H1 (cell line): ENCODE measurements around the gene SCYL3. TPM values are rescaled to one million over a fixed set of nuclear protein-coding genes. Genes with fewer than 3 reads are reported as not detected.

Source experiments
- CTCF ChIA-PET: fragments of 300-600 bp; sonication (Branson Sonifier 250); formaldehyde crosslinking; loops from one replicate; lab custom pipeline; 2021; ENCODE audit not compliant: partially characterized antibody; lab: Charles Lee
- POLR2A ChIA-PET: fragments of 300-600 bp; sonication (Branson Sonifier 250); formaldehyde crosslinking; loops from one replicate; lab custom pipeline; 2021; ENCODE audit warnings: inconsistent platforms; ENCODE audit not compliant: partially characterized antibody; lab: Charles Lee
- DNase-seq, 2 experiments: peaks; one replicate each; pipeline versions ENCODE4 v3.0.0 to v3.0.0-alpha.2; 2010 to 2022; ENCODE audit warnings: low spot score in 2 of 2, low read depth in 1 of 2, mixed read lengths in 1 of 2
- FAIRE-seq: peaks from 2 replicates; lab custom pipeline; 2011; peaks lifted over from hg19 to GRCh38; lab: Jason Lieb, UNC
- H2AFZ ChIP-seq: 2 replicates; pipeline ENCODE4 v1.8.1; 2012; ENCODE audit warnings: low read length, inconsistent platforms
- H2AK5ac ChIP-seq: 2 replicates; pipeline ENCODE4 v1.6.1; 2013; ENCODE audit warnings: low read depth, low read length
- H2BK120ac ChIP-seq: replicated peaks from 2 replicates; pipeline ENCODE3; 2013; ENCODE audit warnings: low read depth, low read length, inconsistent platforms
- H2BK12ac ChIP-seq: 2 replicates; pipeline ENCODE4 v1.6.1; 2013; ENCODE audit warnings: low read depth, low read length
- H2BK15ac ChIP-seq: 2 replicates; pipeline ENCODE4 v1.6.1; 2013; ENCODE audit warnings: low read length
- H2BK20ac ChIP-seq: 2 replicates; pipeline ENCODE4 v1.6.1; 2013; ENCODE audit warnings: low read length
- H2BK5ac ChIP-seq: 2 replicates; pipeline ENCODE4 v1.6.1; 2013; ENCODE audit warnings: low read depth, low read length
- H3K14ac ChIP-seq: 2 replicates; pipeline ENCODE4 v1.6.1; 2013; ENCODE audit warnings: inconsistent platforms; ENCODE audit not compliant: insufficient read length
- H3K18ac ChIP-seq: 2 replicates; pipeline ENCODE4 v1.6.1; 2013; ENCODE audit warnings: low read length; ENCODE audit errors: extremely low read depth
- H3K23ac ChIP-seq: 2 replicates; pipeline ENCODE4 v1.6.1; 2013; ENCODE audit warnings: inconsistent platforms; ENCODE audit not compliant: insufficient read length
- H3K23me2 ChIP-seq: 2 replicates; pipeline ENCODE4 v1.6.1; 2013; ENCODE audit warnings: low read depth, low read length
- H3K27ac ChIP-seq: 2 replicates; pipeline ENCODE4 v1.6.1; 2011; ENCODE audit warnings: low read depth, low read length, inconsistent platforms
- H3K27me3 ChIP-seq, 4 experiments: replicated peaks in 1 of 4; 1 replicate in 1 of 4; 2 replicates in 3 of 4; pipeline versions ENCODE4 v1.6.1 to v1.8.1; 2011 to 2013; ENCODE audit warnings: low read length in 3 of 4, mild to moderate bottlenecking in 3 of 4, inconsistent platforms in 2 of 4, mixed read lengths in 2 of 4, moderate library complexity in 1 of 4; ENCODE audit not compliant: control insufficient read depth in 3 of 4, insufficient read depth in 3 of 4; ENCODE audit errors: extremely low read depth in 1 of 4
- H3K36me3 ChIP-seq, 4 experiments: 2 replicates each; pipeline versions ENCODE4 v1.6.1 to v1.8.1; 2011 to 2013; ENCODE audit warnings: mild to moderate bottlenecking in 4 of 4, low read length in 3 of 4, moderate library complexity in 2 of 4, control low read depth in 1 of 4, inconsistent platforms in 1 of 4; ENCODE audit not compliant: insufficient read depth in 4 of 4, control insufficient read depth in 2 of 4
- H3K4ac ChIP-seq: replicated peaks from 2 replicates; pipeline ENCODE3; 2013; ENCODE audit warnings: low read length, low read depth, mixed read lengths, inconsistent platforms; ENCODE audit not compliant: insufficient read length
- H3K4me1 ChIP-seq, 4 experiments: replicated peaks in 1 of 4; 1 replicate in 1 of 4; 2 replicates in 3 of 4; pipeline versions ENCODE4 v1.6.1 to v1.8.1; 2011 to 2013; ENCODE audit warnings: low read length in 3 of 4, inconsistent platforms in 2 of 4, mixed read lengths in 1 of 4; ENCODE audit not compliant: insufficient read depth in 4 of 4, control insufficient read depth in 3 of 4
- H3K4me2 ChIP-seq, 2 experiments: 2 replicates each; pipeline versions ENCODE4 v1.6.1 to v1.8.1; 2011 to 2013; ENCODE audit warnings: low read depth in 2 of 2, low read length in 2 of 2, control low read depth in 1 of 2, inconsistent platforms in 1 of 2, mild to moderate bottlenecking in 1 of 2; ENCODE audit not compliant: insufficient read depth in 1 of 2
- H3K4me3 ChIP-seq, 4 experiments: fragments of 200-600, 300-600 bp in 1 of 4; sonication (generic), shearing (Covaris generic), sonication (Bioruptor Twin) in 1 of 4; 2 replicates each; pipeline versions ENCODE4 v1.5.1 to v1.8.1; 2011 to 2016; ENCODE audit warnings: low read length in 4 of 4, low read depth in 3 of 4, control low read depth in 2 of 4, inconsistent platforms in 2 of 4, mild to moderate bottlenecking in 2 of 4, mixed read lengths in 1 of 4, moderate library complexity in 1 of 4; ENCODE audit not compliant: insufficient read depth in 2 of 4; ENCODE audit errors: extremely low read depth in 1 of 4
- H3K56ac ChIP-seq: replicated peaks from 2 replicates; pipeline ENCODE3; 2013; ENCODE audit warnings: low read depth, mild to moderate bottlenecking, mixed read lengths, low read length, inconsistent platforms; ENCODE audit not compliant: insufficient read length
- H3K79me1 ChIP-seq: 2 replicates; pipeline ENCODE4 v1.6.1; 2013; ENCODE audit warnings: low read depth, low read length, control low read depth
- H3K79me2 ChIP-seq, 2 experiments: 2 replicates each; pipeline versions ENCODE4 v1.6.1 to v1.8.1; 2012 to 2013; ENCODE audit warnings: low read length in 2 of 2, mild to moderate bottlenecking in 2 of 2, inconsistent platforms in 1 of 2; ENCODE audit not compliant: insufficient read depth in 2 of 2, control insufficient read depth in 1 of 2
- H3K9ac ChIP-seq, 4 experiments: replicated peaks in 1 of 4; 1 replicate in 1 of 4; 2 replicates in 3 of 4; pipeline versions ENCODE4 v1.6.1 to v1.8.1; 2011 to 2013; ENCODE audit warnings: low read depth in 3 of 4, low read length in 3 of 4, control low read depth in 2 of 4, mild to moderate bottlenecking in 2 of 4, moderate library complexity in 2 of 4, inconsistent platforms in 1 of 4; ENCODE audit errors: extremely low read depth in 1 of 4
- H3K9me3 ChIP-seq, 2 experiments: 2 replicates each; pipeline versions ENCODE4 v1.6.1 to v1.8.1; 2012 to 2013; ENCODE audit warnings: mild to moderate bottlenecking in 2 of 2, moderate library complexity in 2 of 2, control low read depth in 1 of 2, inconsistent platforms in 1 of 2, low read depth in 1 of 2, low read length in 1 of 2, mixed read lengths in 1 of 2; ENCODE audit not compliant: insufficient read depth in 2 of 2
- H4K20me1 ChIP-seq, 2 experiments: replicated peaks in 1 of 2; 2 replicates each; pipeline versions ENCODE3 to v1.8.1; 2011 to 2013; ENCODE audit warnings: inconsistent platforms in 2 of 2, low read length in 2 of 2, mild to moderate bottlenecking in 1 of 2; ENCODE audit not compliant: insufficient read depth in 2 of 2, control insufficient read depth in 1 of 2
- H4K5ac ChIP-seq: 2 replicates; pipeline ENCODE4 v1.6.1; 2013; ENCODE audit warnings: low read length, low read depth, mixed read lengths, inconsistent platforms; ENCODE audit not compliant: insufficient read length
- H4K8ac ChIP-seq: 2 replicates; pipeline ENCODE4 v1.8.0; 2013; ENCODE audit warnings: mild to moderate bottlenecking, moderate library complexity, low read length, inconsistent platforms; ENCODE audit not compliant: insufficient read depth; ENCODE audit errors: extremely low read depth
- H4K91ac ChIP-seq: replicated peaks from 2 replicates; pipeline ENCODE3; 2013; ENCODE audit warnings: low read length, mixed read lengths, inconsistent platforms; ENCODE audit not compliant: insufficient read length
- EGR1 ChIP-seq: IDR thresholded peaks from 2 replicates; pipeline ENCODE4 v1.6.1; 2011; ENCODE audit warnings: low read depth, low read length, borderline replicate concordance
- WGBS, 2 experiments: shearing (Covaris generic) in 1 of 2; methylation state at CpG; one replicate each; pipeline versions ENCODE4 v1.1.6 to v1.1.7; 2013 to 2015; ENCODE audit warnings: low lambda C conversion rate in 2 of 2, mixed read lengths in 2 of 2, inconsistent platforms in 1 of 2, low coverage in 1 of 2, missing lambda C conversion rate in 1 of 2; ENCODE audit not compliant: insufficient replicate concordance in 2 of 2, insufficient coverage in 1 of 2, insufficient read length in 1 of 2; ENCODE audit errors: extremely low coverage in 1 of 2, missing lambda C conversion rate in 1 of 2; 5-methylcytosine and 5-hydroxymethylcytosine counted together
- polyA plus RNA-seq, 7 experiments: library from polyadenylated mRNA; depleted of rRNA in 3 of 7; stranded (reverse) in 5 of 7; unstranded in 2 of 7; fragments of >200 nt in 5 of 7; fragments of 200-250 nt in 2 of 7; gene quantifications; 1 replicate in 5 of 7; 2 replicates in 1 of 7; 4 replicates in 1 of 7; pipeline versions ENCODE4 v1.2.1 to v1.2.3, GENCODE V29; 2011 to 2013; ENCODE audit warnings: missing spikeins in 2 of 7, mixed read lengths in 2 of 7
- total RNA-seq: library from RNA; stranded (reverse); fragmentation: NEBNext Ultra II Directional; extraction: Animal tissue kit (Norgen Biotek cat#: 25700); gene quantifications from 2 replicates; pipeline ENCODE4 v1.2.1, GENCODE V29; 2021

The SCYL3 gene
- total and polyA plus RNA-seq, 2 of the 8 experiments (the other 6 are each of a cell fraction or from before 2014, with no cell fraction given): 2.7 to 5.3 TPM

DNA sequence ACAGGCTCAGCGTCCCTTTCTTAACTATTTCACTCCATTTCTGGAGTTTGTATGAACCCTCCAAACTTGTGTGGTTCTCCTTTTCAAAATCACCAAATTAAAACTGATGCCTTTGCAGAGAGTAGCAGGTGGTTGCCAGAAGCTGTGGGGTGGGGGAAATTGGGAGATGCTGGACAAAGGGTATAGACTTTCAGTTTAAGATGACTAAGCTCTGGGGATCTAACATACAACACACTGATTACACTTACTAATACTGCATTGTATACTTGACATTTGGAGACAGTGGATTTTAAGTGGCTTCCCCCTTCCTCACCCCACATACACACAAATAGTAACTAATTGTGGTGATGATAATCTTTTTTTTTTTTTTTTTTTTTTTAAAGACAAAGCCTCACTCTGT lies 11.1 kb upstream of the SCYL3 start:
- no peak overlapping the region for H4K8ac ChIP-seq
- no peaks in the 10 kb centered on the region for H3K23me2 ChIP-seq
- no peak overlapping the region for H2AK5ac ChIP-seq
- no peak overlapping the region for H3K4me3 ChIP-seq
- FAIRE-seq (no peak), DNase-seq (no peak)
- no peak overlapping the region for H3K56ac ChIP-seq
- no peak overlapping the region for H2BK15ac ChIP-seq
- H3K27me3 ChIP-seq: no peaks in the 10 kb centered on the region
- H3K9me3 ChIP-seq: no peaks in the 10 kb centered on the region
- no peak overlapping the region for H3K4ac ChIP-seq
- H3K36me3 ChIP-seq: no peaks in the 10 kb centered on the region
- no peak overlapping the region for H3K9ac ChIP-seq
- no peaks in the 10 kb centered on the region for H3K79me1 ChIP-seq
- no peak overlapping the region for H3K14ac ChIP-seq
- TF ChIP-seq EGR1: no peak
- CTCF ChIA-PET: no interaction called here
- H3K18ac ChIP-seq: no peak overlapping the region
- H4K20me1 ChIP-seq: no peaks in the 10 kb centered on the region
- no peak overlapping the region for H3K27ac ChIP-seq
- H4K5ac ChIP-seq: no peak overlapping the region
- no peak overlapping the region for H2BK12ac ChIP-seq
- no peak overlapping the region for H2BK120ac ChIP-seq
- no peak overlapping the region for H2BK20ac ChIP-seq
- H3K79me2 ChIP-seq: no peaks in the 10 kb centered on the region
- POLR2A ChIA-PET: no interaction called here
- H2BK5ac ChIP-seq: no peak overlapping the region
- no peak overlapping the region for H3K4me2 ChIP-seq
- no peak overlapping the region for H4K91ac ChIP-seq
- H3K23ac ChIP-seq: no peak overlapping the region
- H3K4me1 ChIP-seq: no peaks in the 10 kb centered on the region
- 100% methylated on average over 1 of the region's 1 CpG; no CpG with 5 or more reads in 1 of the 2 experiments for WGBS, 2 experiments
- H2AFZ ChIP-seq: no peak overlapping the region
